ENCODE measurements around the gene KRTAP9-3.
"Not testable (repeated sequence)": the region's sequence is repeated elsewhere in the genome, so short reads cannot be mapped to it uniquely, and the experiment has no call there.

Gene KRTAP9-3

DNA sequence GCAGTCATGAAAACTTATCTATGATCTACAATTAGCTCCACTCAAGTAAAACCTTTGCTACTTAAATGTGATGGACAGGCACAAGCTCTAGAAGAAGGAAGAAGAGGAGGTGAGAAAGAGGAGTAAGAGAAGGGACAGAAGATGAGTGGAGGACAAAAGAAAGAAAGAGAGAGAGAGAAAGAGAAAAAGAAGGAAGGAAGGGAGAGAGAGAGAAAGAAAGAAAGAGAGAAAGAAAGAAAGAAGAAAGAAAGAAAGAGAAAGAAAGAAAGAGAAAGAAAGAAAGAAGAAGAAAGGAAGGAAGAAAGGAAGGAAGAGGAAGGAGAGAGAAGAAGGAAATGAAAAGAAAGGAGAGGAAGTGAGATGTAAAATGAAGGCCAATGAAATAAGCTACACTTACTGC lies 2.2 kb upstream of the KRTAP9-3 start:
- TF ChIP-seq SUZ12 (IDR thresholded peaks at IDR 0.05; ENCODE audit: extremely low read depth, insufficient read depth, insufficient read length), result no peak
- no peak for TF ChIP-seq YY1 (IDR thresholded peaks at IDR 0.05; ENCODE audit: insufficient read depth, insufficient read length)
- TF ChIP-seq ZNF274 (IDR thresholded peaks at IDR 0.05; ENCODE audit: low read depth, low read length), result no peak

DNA sequence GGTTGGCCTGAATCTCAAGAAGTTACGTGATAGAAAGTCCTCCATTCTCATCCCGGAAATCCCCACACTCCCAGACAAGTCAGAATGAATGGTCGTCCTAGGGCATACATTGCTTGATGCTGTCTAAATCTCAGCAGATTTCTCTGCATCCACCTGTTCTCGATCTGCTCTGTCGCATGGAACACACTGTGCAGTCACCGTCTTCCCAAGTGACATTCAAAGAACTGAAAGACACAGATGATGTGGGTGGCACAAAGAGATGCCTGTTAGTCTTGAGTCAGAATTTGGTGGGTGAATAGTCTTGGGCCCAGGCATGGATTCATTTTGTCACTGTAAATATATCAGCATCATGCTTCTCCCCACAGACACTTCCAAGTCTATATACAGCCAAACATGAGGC lies 518 bp upstream of the KRTAP9-3 start:
- TF ChIP-seq SUZ12 (IDR thresholded peaks at IDR 0.05; ENCODE audit: extremely low read depth, insufficient read depth, insufficient read length) (no peak), ZNF274 (IDR thresholded peaks at IDR 0.05; ENCODE audit: low read depth, low read length) (no peak), YY1 (IDR thresholded peaks at IDR 0.05; ENCODE audit: insufficient read depth, insufficient read length) (no peak)

More for the DNA sequence above, 2.2 kb upstream of the KRTAP9-3 start:
- no peak overlapping the region for H3K9ac ChIP-seq (ENCODE audit: insufficient read length, low read depth)
- no peaks in the 10 kb centered on the region for H3K27me3 ChIP-seq (ENCODE audit: insufficient read depth, insufficient read length)
- no peaks in the 10 kb centered on the region for H3K36me3 ChIP-seq (ENCODE audit: insufficient read depth, insufficient read length, low read length)
- no peak overlapping the region for H3K4me3 ChIP-seq (ENCODE audit: insufficient read length, low read depth)
- DNase-seq (ENCODE audit: low read depth, low spot score), result no peak
- no peaks in the 10 kb centered on the region for H3K9me3 ChIP-seq (ENCODE audit: insufficient read depth, low read length)
- H3K4me1 ChIP-seq (ENCODE audit: insufficient read depth, insufficient read length), result no peaks in the 10 kb centered on the region

DNA sequence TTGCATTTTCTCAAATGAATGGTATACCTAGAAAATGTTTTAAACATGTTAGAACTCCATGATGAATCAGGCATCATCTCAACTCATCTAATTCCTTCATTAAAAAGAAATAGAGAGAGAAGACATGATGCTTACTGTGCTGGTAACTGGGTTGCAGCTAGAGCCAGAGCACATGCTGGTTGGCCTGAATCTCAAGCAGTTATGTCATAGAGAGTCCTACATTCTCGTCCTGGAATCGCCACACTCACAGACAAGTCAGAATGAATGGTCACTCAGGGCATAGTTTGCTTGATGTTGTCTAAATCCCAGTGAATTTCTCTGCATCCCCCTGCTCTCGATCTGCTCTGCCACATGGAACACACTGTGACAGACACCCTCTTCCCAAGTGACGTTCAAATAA lies 4.9 kb downstream of the KRTAP9-3 start:
- H3K4me1 ChIP-seq (ENCODE audit: insufficient read depth, insufficient read length); H3K4me3 ChIP-seq (ENCODE audit: insufficient read length, low read depth); H3K9ac ChIP-seq (ENCODE audit: insufficient read length, low read depth); DNase-seq (ENCODE audit: low read depth, low spot score); H3K36me3 ChIP-seq (ENCODE audit: insufficient read depth, insufficient read length, low read length); H3K27me3 ChIP-seq (ENCODE audit: insufficient read depth, insufficient read length): not testable (repeated sequence)
- H3K9me3 ChIP-seq (ENCODE audit: insufficient read depth, low read length), result peaks cover 10% of the 10 kb centered on the region; the same call in 1 of the 2 replicates

More for the DNA sequence above, 518 bp upstream of the KRTAP9-3 start:
- Histone ChIP-seq H3K4me1 (ENCODE audit: insufficient read depth, insufficient read length) (no peaks in the 10 kb centered on the region), H3K36me3 (ENCODE audit: insufficient read depth, insufficient read length, low read length) (no peaks in the 10 kb centered on the region), H3K9ac (ENCODE audit: insufficient read length, low read depth) (no peak overlapping the region), H3K27me3 (ENCODE audit: insufficient read depth, insufficient read length) (no peaks in the 10 kb centered on the region), H3K4me3 (ENCODE audit: insufficient read length, low read depth) (no peak overlapping the region), H3K9me3 (ENCODE audit: insufficient read depth, low read length) (no peaks in the 10 kb centered on the region)
- no peak for DNase-seq (ENCODE audit: low read depth, low spot score)

DNA sequence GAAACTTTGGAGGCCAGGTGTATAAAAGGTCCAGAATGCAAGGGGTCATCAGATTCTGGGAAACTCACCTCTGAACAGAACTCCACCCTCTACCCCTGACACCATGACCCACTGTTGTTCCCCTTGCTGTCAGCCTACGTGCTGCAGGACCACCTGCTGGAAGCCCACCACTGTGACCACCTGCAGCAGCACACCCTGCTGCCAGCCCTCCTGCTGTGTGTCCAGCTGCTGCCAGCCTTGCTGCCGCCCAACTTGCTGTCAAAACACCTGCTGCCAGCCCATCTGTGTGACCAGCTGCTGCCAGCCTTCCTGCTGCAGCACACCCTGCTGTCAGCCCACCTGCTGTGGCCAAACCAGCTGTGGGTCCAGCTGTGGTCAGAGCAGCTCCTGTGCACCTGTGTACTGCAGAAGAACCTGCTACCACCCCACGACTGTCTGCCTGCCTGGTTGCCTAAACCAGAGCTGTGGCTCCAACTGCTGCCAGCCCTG lies 5.7 kb downstream of the KRTAP9-3 start, which contains the start of gene KRTAP9-8:
Gene KRTAP9-8, plus strand, starts transcription at position 51 of the 489 bp plus-strand sequence. Its CDS starts 53 bp downstream, at position 104.
- not testable (repeated sequence) for H3K9ac ChIP-seq (ENCODE audit: insufficient read length, low read depth); H3K4me1 ChIP-seq (ENCODE audit: insufficient read depth, insufficient read length); H3K27me3 ChIP-seq (ENCODE audit: insufficient read depth, insufficient read length); H3K36me3 ChIP-seq (ENCODE audit: insufficient read depth, insufficient read length, low read length); DNase-seq (ENCODE audit: low read depth, low spot score); H3K4me3 ChIP-seq (ENCODE audit: insufficient read length, low read depth)
- peaks cover 10% of the 10 kb centered on the region; the same call in 1 of the 2 replicates for H3K9me3 ChIP-seq (ENCODE audit: insufficient read depth, low read length)

DNA sequence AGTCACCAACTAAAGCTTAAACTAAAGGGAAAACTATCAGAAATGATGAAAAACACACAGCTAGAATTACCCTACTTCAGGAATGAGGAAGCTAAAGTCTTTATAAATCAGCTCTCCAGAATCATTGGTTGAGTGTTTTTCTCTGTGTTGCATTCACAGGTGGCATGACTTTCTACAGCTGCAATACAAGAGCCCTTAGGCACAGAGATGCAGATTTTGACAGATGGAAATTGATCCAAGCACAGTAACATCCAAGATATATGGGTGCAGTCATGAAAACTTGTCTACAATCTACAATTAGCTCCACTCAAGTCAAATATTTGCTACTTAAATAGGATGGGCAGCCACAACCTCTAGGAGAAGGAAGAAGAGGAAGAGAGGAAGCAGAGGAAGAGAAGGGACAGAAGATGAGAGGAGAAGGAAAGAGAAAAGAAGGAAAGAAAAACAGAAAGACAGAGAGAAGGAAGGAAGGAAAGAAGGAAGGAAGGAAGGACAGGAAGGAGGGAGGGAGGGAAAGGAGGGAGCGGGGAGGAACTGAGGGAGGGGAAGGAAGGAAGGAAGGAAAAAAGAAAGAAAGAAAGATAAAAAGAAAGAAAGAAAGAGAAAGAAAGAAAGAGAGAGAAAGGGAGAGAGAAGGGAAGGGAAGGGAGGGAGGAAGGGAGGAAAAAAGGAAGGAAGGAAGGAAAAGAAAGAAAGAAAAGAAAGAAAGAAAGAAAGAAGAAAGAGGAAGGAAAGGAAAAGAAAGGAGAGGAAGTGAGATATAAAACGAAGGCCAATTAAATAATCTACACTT lies 14.9 kb downstream of the KRTAP9-3 start:
- H3K4me3 ChIP-seq (ENCODE audit: insufficient read length, low read depth); DNase-seq (ENCODE audit: low read depth, low spot score); H3K9me3 ChIP-seq (ENCODE audit: insufficient read depth, low read length); H3K9ac ChIP-seq (ENCODE audit: insufficient read length, low read depth); H3K4me1 ChIP-seq (ENCODE audit: insufficient read depth, insufficient read length); H3K36me3 ChIP-seq (ENCODE audit: insufficient read depth, insufficient read length, low read length); H3K27me3 ChIP-seq (ENCODE audit: insufficient read depth, insufficient read length): not testable (repeated sequence)

DNA sequence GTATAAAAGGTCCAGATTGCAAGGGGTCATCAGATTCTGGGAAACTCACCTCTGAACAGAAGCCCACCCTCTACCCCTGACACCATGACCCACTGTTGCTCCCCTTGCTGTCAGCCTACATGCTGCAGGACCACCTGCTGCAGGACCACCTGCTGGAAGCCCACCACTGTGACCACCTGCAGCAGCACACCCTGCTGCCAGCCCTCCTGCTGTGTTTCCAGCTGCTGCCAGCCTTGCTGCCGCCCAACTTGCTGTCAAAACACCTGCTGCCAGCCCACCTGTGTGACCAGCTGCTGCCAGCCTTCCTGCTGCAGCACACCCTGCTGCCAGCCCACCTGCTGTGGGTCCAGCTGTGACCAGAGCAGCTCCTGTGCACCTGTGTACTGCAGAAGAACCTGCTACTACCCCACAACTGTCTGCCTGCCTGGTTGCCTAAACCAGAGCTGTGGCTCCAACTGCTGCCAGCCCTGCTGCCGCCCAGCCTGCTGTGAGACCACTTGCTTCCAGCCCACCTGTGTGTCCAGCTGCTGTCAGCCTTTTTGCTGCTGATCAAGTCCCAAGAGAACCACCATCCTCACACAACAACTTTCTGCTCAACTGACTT lies 17.5 kb downstream of the KRTAP9-3 start, which contains the start of gene KRTAP9-4:
Gene KRTAP9-4, plus strand, starts transcription at position 51 of the 604 bp plus-strand sequence. Its CDS starts 34 bp downstream, at position 85.
- H3K4me3 ChIP-seq (ENCODE audit: insufficient read length, low read depth); H3K9ac ChIP-seq (ENCODE audit: insufficient read length, low read depth); H3K27me3 ChIP-seq (ENCODE audit: insufficient read depth, insufficient read length); H3K4me1 ChIP-seq (ENCODE audit: insufficient read depth, insufficient read length); DNase-seq (ENCODE audit: low read depth, low spot score); H3K9me3 ChIP-seq (ENCODE audit: insufficient read depth, low read length); H3K36me3 ChIP-seq (ENCODE audit: insufficient read depth, insufficient read length, low read length): not testable (repeated sequence)

DNA sequence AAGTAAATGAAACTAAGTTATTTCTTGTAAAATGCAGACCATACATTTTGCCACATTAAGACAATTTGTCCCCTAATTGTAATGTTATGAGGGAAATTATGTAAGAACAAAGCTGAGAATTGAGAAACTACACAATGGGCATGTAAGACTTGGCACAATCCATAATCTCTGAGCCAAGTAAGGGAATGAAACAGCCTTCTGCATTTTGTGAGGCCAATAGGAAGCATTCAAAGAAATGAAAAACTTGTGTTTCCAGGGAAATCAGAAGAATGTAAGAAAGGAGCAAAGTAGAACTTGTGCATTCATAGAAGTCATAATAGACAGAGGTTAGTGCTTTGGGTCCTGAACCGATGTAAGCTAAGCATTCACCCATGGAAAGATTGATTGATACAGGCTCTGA lies 19.0 kb downstream of the KRTAP9-3 start:
- H3K27me3 ChIP-seq (ENCODE audit: insufficient read depth, insufficient read length), result peaks cover 7% of the 10 kb centered on the region

More for the DNA sequence above, 19.0 kb downstream of the KRTAP9-3 start:
- no peaks in the 10 kb centered on the region for H3K4me1 ChIP-seq (ENCODE audit: insufficient read depth, insufficient read length)
- TF ChIP-seq SUZ12 (IDR thresholded peaks at IDR 0.05; ENCODE audit: extremely low read depth, insufficient read depth, insufficient read length) (no peak), ZNF274 (IDR thresholded peaks at IDR 0.05; ENCODE audit: low read depth, low read length) (no peak)
- H3K36me3 ChIP-seq (ENCODE audit: insufficient read depth, insufficient read length, low read length), result no peaks in the 10 kb centered on the region
- H3K9ac ChIP-seq (ENCODE audit: insufficient read length, low read depth), result no peak overlapping the region
- DNase-seq (ENCODE audit: low read depth, low spot score), result no peak
- H3K4me3 ChIP-seq (ENCODE audit: insufficient read length, low read depth), result no peak overlapping the region
- no peaks in the 10 kb centered on the region for H3K9me3 ChIP-seq (ENCODE audit: insufficient read depth, low read length)

Measured in NT2/D1 (cell line).